ENCODE data around the gene NKD1.

- TF ChIP-seq, protein P1, sequence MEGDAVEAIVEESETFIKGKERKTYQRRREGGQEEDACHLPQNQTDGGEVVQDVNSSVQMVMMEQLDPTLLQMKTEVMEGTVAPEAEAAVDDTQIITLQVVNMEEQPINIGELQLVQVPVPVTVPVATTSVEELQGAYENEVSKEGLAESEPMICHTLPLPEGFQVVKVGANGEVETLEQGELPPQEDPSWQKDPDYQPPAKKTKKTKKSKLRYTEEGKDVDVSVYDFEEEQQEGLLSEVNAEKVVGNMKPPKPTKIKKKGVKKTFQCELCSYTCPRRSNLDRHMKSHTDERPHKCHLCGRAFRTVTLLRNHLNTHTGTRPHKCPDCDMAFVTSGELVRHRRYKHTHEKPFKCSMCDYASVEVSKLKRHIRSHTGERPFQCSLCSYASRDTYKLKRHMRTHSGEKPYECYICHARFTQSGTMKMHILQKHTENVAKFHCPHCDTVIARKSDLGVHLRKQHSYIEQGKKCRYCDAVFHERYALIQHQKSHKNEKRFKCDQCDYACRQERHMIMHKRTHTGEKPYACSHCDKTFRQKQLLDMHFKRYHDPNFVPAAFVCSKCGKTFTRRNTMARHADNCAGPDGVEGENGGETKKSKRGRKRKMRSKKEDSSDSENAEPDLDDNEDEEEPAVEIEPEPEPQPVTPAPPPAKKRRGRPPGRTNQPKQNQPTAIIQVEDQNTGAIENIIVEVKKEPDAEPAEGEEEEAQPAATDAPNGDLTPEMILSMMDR (conservative IDR thresholded peaks at IDR 0.05; ENCODE audit: low read length), result no peak
- no peak for TF ChIP-seq EZH2phosphoT487 (IDR thresholded peaks at IDR 0.05; ENCODE audit: borderline replicate concordance, low read depth, low read length)
Observed at GRCh38 chr16:50685462-50686063, 137.4 kb downstream of the NKD1 start.
